HG03280 (cell line): Measurements from ENCODE around the gene TBCD.

Experiments used
- ATAC-seq: cut with Tn5 transposase; IDR thresholded peaks from one replicate; pipeline ENCODE4 v1.9.1; 2021; ENCODE audit warnings: mild to moderate bottlenecking, moderate library complexity; ENCODE audit not compliant: unreplicated experiment

TBCD gene

DNA sequence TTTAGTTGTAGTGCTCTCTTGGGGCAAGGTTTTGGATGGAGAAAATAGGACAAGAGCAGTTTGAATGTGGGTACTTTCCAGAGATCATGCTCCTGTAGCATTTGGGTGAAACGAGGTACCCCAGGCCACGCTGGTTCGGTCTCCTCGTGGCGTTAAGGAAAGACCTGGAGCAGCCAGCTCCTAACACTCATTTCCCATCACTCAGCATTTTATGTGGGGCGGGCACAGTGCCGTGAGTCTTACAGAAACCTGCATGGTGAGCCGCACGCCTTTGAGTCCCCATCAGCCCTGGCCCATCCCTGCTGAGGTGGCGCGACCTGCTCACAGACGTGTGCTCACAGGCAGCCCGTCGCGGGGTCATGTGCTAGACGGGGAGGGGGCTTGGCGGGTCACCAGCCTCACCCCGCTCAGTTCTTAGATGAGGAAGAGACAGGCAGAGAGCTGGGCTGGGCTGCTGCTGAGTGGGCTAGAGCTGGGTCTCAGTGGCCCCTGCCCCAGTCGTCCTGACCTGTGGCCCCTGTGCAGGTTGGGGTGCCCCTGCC, 37.3 kb downstream of the TBCD start:
- no peak for ATAC-seq

GRCh38 chr17:82789806-82790205, 37.9 kb downstream of the TBCD start:
- no peak for ATAC-seq

GRCh38 chr17:82790391-82790790, 38.5 kb downstream of the TBCD start:
- no peak for ATAC-seq

GRCh38 chr17:82791532-82791931, 39.7 kb downstream of the TBCD start:
- ATAC-seq, result no peak

- no peak for ATAC-seq
Measured at GRCh38 chr17:82793974-82794630, 42.2 kb downstream of the TBCD start.

GRCh38 chr17:82794781-82795482, 43.1 kb downstream of the TBCD start:
- ATAC-seq, result no peak

GRCh38 chr17:82795615-82796014, 43.8 kb downstream of the TBCD start:
- ATAC-seq, result no peak

- ATAC-seq, result no peak
Measured at GRCh38 chr17:82797061-82797460, 45.2 kb downstream of the TBCD start.

DNA sequence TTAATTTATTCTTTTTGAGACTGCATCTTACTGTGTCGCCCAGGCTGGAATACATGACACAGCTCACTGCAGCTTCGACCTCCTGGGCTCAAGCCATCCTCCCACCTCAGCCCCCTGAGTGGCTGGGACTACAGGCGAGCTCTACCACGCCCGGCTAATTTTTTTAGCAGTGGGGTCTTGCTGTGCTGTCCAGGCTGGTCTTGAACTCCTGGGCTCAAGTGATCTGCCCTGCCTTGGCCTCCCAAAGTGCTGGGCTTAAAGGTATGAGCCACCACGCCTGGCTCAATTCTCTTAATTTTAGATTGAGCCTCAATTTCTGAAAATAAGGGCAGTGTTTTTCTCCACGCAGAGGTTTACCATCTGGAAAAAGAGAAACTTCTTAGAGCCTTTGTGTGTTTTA, 46.9 kb downstream of the TBCD start:
- no peak for ATAC-seq

DNA sequence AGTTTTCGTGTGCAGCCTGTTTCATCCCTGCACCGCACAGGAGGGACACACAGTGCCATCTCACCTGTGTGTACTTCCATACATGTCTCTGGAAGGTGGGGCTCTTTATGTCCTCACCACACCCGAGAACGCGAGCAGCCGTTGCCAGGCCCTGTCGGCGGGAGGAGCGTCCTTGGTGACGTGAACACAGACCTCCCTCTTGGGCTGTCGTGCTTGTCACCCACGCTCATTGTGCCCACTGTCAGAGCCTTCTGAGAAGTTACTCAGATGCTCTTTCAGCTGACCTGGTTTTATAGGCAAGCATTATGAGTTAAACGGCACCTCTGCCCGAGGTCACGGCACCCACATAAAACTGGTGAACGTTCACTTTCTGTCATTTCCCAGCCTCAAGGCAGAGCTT, 47.7 kb downstream of the TBCD start:
- ATAC-seq, result no peak

GRCh38 chr17:82800885-82801284, 49.0 kb downstream of the TBCD start:
- ATAC-seq, result no peak

GRCh38 chr17:82801377-82801970, 49.6 kb downstream of the TBCD start:
- no peak for ATAC-seq

GRCh38 chr17:82802075-82802780, 50.4 kb downstream of the TBCD start:
- no peak for ATAC-seq

- ATAC-seq, result no peak
Measured at GRCh38 chr17:82803185-82803584, 51.3 kb downstream of the TBCD start.

DNA sequence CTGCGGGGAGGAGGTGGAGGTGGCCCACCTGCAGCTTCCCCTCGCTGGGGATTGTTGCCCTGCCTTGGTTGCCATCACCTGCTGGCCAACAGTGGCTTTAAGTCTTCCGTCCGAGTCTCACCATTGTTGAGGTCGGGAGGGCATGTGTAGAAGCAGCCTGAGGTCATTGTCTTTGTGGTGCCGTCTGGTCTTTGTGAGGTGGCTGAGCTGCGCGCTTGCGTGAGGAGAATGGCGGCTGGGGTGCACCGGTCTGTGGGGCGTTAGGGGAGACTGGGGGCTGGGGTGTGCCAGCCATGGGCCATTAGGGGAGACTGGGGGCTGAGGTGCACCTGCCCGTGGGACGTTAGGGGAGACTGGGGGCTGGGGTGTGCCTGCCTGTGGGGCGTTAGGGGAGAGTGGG, 51.7 kb downstream of the TBCD start:
- no peak for ATAC-seq

DNA sequence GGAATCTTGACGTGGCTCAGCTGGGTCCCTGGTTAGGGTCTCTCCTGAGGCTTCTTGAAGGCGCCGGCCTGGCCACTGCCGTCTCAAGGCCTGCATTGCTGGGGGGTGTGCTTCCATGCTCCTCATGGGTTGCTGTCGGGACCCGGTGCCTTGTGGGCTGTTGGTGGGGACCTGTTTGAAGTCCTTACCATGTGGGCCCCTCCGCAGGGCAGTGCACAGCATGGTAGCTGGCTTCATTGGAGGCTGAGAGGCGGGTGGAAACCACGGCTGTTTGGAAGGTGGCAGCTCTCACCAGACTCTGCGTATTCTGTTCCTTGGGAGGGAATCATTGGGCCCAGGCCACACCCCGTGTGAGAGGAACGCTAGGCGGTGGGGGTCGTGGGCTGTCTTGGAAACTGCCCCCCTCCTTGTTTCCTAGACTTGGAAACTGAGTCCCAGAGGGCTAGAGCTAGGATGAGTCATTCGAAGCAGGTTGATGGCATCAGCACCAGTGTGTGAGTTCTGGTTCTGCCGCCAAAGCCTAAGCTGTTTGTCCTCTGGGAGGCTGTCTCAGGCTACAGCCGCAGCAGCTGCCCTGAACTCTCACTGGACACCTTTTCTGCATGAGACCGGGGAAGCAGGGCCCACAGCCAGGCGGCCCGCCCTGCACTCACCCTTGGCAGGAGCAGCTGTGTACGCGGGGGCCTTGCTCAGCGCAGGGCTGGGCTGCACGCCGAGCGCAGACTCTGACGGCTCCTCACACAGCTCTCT, 52.8 kb downstream of the TBCD start:
- ATAC-seq, result no peak

- ATAC-seq, result no peak
Measured at GRCh38 chr17:82805254-82805653, 53.4 kb downstream of the TBCD start.

- no peak for ATAC-seq
Measured at GRCh38 chr17:82805823-82806222, 54.0 kb downstream of the TBCD start.

- no peak for ATAC-seq
Measured at GRCh38 chr17:82806645-82807044, 54.8 kb downstream of the TBCD start.

- no peak for ATAC-seq
Measured at GRCh38 chr17:82807101-82807500, 55.2 kb downstream of the TBCD start.

GRCh38 chr17:82807562-82807961, 55.7 kb downstream of the TBCD start:
- ATAC-seq, result no peak
